Measurements from ENCODE around the gene HUWE1. TPM values are rescaled to one million over a fixed set of nuclear protein-coding genes. Genes with fewer than 3 reads are reported as not detected.

HUWE1 gene
- total RNA-seq, 1 experiment from 2014 or later: 274 TPM

DNA sequence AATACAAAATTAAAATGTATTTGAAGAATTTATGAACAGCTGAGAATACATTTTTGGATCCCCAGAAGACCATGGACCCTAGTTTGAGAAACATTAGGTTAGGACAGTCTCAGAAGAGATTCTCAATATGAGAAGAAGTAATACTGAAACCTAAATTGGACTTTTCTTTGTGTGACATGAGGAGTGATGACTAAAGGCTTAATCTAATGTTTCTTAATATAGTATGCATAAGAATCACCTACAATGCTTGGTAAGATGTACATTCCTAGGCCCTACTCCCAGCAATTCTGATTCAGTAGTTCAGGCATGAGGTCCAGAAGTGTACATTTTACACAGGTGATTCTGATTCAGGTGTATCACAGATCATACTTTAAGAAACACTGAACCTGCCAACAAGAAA, 31.6 kb upstream of the HUWE1 start:
- no peaks in the 10 kb centered on the region for H3K36me3 Mint-ChIP-seq (ENCODE audit: insufficient read depth, unreplicated experiment)
- ChIA-PET CTCF (no interaction called here), POLR2A (interaction anchor here (1.2 kb wide), 1 partner anchor 32 kb away, joined by 5 read pairs; the partner anchor contains the start of gene HUWE1)
- H3K4me1 Mint-ChIP-seq (ENCODE audit: insufficient read depth, unreplicated experiment): peaks cover 13% of the 10 kb centered on the region
- DNase-seq (ENCODE audit: unreplicated experiment): no peak
- peaks cover 17% of the 10 kb centered on the region for H3K27me3 Mint-ChIP-seq (ENCODE audit: insufficient read depth, unreplicated experiment)
- H3K27ac Mint-ChIP-seq (ENCODE audit: low read depth, unreplicated experiment): no peak overlapping the region
- TF ChIP-seq, protein P1, sequence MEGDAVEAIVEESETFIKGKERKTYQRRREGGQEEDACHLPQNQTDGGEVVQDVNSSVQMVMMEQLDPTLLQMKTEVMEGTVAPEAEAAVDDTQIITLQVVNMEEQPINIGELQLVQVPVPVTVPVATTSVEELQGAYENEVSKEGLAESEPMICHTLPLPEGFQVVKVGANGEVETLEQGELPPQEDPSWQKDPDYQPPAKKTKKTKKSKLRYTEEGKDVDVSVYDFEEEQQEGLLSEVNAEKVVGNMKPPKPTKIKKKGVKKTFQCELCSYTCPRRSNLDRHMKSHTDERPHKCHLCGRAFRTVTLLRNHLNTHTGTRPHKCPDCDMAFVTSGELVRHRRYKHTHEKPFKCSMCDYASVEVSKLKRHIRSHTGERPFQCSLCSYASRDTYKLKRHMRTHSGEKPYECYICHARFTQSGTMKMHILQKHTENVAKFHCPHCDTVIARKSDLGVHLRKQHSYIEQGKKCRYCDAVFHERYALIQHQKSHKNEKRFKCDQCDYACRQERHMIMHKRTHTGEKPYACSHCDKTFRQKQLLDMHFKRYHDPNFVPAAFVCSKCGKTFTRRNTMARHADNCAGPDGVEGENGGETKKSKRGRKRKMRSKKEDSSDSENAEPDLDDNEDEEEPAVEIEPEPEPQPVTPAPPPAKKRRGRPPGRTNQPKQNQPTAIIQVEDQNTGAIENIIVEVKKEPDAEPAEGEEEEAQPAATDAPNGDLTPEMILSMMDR (IDR thresholded peaks at IDR 0.05; ENCODE audit: unreplicated experiment): no peak
- BruUV-seq (replicated peaks): no TSS peak
- H3K4me3 Mint-ChIP-seq (ENCODE audit: unreplicated experiment): no peak overlapping the region
- intact Hi-C loops (cut with micrococcal nuclease): no loop called here
- H3K9me3 Mint-ChIP-seq (ENCODE audit: unreplicated experiment): no peaks in the 10 kb centered on the region

DNA sequence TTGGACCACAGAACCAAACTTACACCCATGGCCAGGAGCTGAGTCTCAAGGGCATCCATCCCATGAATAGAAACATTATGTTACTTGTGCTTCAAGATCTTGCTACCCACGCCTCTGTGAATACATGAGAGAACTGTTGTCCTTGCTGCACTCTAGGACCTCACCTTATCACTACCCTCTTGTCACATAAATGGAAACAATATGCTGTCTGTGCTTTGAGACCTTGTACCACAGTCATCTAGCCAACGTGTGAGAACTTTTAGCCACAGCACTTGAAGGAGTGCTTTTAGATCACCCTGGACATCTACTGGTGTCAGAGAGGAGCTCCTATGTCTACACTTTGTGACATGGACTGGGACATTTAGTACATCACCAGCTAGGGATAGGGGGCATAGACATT, 30.7 kb upstream of the HUWE1 start:
- no peak overlapping the region for H3K4me3 Mint-ChIP-seq (ENCODE audit: unreplicated experiment)
- no peaks in the 10 kb centered on the region for H3K36me3 Mint-ChIP-seq (ENCODE audit: insufficient read depth, unreplicated experiment)
- peaks cover 13% of the 10 kb centered on the region for H3K4me1 Mint-ChIP-seq (ENCODE audit: insufficient read depth, unreplicated experiment)
- intact Hi-C loops (cut with micrococcal nuclease): no loop called here
- TF ChIP-seq, protein P1 (IDR thresholded peaks at IDR 0.05; ENCODE audit: unreplicated experiment): no peak
- no peak for DNase-seq (ENCODE audit: unreplicated experiment)
- POLR2A ChIA-PET: interaction anchor here (1.2 kb wide), 1 partner anchor 31 kb away, joined by 5 read pairs; the partner anchor contains the start of gene HUWE1
- CTCF ChIA-PET: interaction anchor here (1.0 kb wide), 1 partner anchor 31 kb away, joined by 3 read pairs; the partner anchor contains the start of gene HUWE1
- H3K27ac Mint-ChIP-seq (ENCODE audit: low read depth, unreplicated experiment): no peak overlapping the region
- peaks cover 17% of the 10 kb centered on the region for H3K27me3 Mint-ChIP-seq (ENCODE audit: insufficient read depth, unreplicated experiment)
- H3K9me3 Mint-ChIP-seq (ENCODE audit: unreplicated experiment): no peaks in the 10 kb centered on the region
- no TSS peak for BruUV-seq (replicated peaks)

DNA sequence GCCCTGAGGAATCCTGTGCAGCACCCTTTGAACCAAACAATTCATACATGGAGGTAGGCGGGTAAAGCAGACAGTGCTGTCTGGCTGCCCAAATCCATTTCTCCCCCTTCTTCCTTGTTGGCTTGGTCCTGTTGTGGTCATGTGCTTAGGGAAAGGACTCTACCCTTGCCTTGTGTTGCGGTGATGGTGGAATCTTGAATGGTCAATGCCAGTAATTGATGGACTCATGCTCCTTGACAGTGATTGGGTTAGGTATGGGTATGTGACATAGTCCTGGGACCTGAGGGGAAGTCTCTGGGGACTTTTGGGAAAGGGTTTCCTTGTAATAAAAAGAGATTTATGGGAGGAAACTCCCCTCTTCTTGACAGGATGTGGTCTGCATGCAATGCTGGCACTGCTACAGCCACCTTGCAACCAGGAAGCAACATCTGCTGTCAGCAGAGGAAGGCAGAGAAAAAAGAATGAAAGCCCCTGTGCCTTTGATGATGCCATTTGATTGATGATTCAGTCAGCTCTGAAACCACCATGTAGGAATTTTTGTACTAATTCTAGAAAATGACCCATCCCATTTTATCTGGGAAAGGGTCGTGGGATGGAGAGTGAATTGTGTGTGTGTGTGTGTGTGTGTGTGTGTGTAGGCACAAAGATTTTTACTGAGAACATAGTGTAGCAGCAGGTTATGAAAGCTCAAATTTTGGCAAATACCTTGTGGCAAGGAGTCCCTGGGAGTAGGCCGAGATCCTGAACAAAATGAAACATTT, 30.0 kb upstream of the HUWE1 start:
- peaks cover 17% of the 10 kb centered on the region for H3K27me3 Mint-ChIP-seq (ENCODE audit: insufficient read depth, unreplicated experiment)
- ChIA-PET POLR2A (interaction anchor here (1.2 to 1.5 kb wide), 2 partner anchors 30 to 33 kb away, joined by 5 to 7 read pairs; partner anchors contain the start of gene HUWE1), CTCF (interaction anchor here (1.0 kb wide), 1 partner anchor 30 kb away, joined by 3 read pairs; the partner anchor contains the start of gene HUWE1)
- no peaks in the 10 kb centered on the region for H3K36me3 Mint-ChIP-seq (ENCODE audit: insufficient read depth, unreplicated experiment)
- no peaks in the 10 kb centered on the region for H3K9me3 Mint-ChIP-seq (ENCODE audit: unreplicated experiment)
- no peak overlapping the region for H3K4me3 Mint-ChIP-seq (ENCODE audit: unreplicated experiment)
- no TSS peak for BruUV-seq (replicated peaks)
- intact Hi-C loops (cut with micrococcal nuclease): no loop called here
- no peak overlapping the region for H3K27ac Mint-ChIP-seq (ENCODE audit: low read depth, unreplicated experiment)
- TF ChIP-seq, protein P1 (IDR thresholded peaks at IDR 0.05; ENCODE audit: unreplicated experiment): no peak
- H3K4me1 Mint-ChIP-seq (ENCODE audit: insufficient read depth, unreplicated experiment): peaks cover 13% of the 10 kb centered on the region
- no peak for DNase-seq (ENCODE audit: unreplicated experiment)

DNA sequence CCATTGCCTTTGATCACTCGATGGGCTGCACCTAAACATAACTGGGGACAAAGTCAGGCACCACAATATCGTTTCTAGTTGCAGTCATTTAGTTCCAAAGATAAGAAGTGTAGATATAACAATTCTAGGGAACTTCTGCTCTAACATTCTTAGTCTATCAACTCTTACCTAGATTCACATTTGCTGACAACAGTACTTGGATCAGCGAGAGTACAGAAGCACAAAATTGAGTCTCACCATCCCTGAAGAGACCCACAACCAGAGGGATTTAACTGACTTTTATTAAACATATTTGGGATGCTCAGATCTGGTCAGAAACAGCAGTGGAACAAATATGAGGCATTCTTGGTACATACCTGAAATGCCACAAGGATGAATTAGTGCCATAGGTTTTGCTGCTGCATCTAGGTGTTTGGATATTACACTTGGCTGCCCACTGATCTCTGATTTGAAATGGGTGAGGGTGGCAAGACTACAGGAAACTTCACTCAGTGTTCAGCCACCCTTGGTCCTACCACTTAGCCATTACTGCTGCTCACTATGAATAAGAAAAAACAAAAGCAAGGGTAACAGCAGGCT, 28.9 kb upstream of the HUWE1 start:
- no peaks in the 10 kb centered on the region for H3K36me3 Mint-ChIP-seq (ENCODE audit: insufficient read depth, unreplicated experiment)
- no peak overlapping the region for H3K27ac Mint-ChIP-seq (ENCODE audit: low read depth, unreplicated experiment)
- H3K4me1 Mint-ChIP-seq (ENCODE audit: insufficient read depth, unreplicated experiment): peaks cover 13% of the 10 kb centered on the region
- no peaks in the 10 kb centered on the region for H3K9me3 Mint-ChIP-seq (ENCODE audit: unreplicated experiment)
- intact Hi-C loops (cut with micrococcal nuclease): no loop called here
- TF ChIP-seq, protein P1 (IDR thresholded peaks at IDR 0.05; ENCODE audit: unreplicated experiment): no peak
- DNase-seq (ENCODE audit: unreplicated experiment): no peak
- CTCF ChIA-PET: interaction anchor here (0.7 kb wide), 1 partner anchor 9 kb away, joined by 3 read pairs; no protein-coding TSS in a partner anchor
- BruUV-seq (replicated peaks): no TSS peak
- H3K4me3 Mint-ChIP-seq (ENCODE audit: unreplicated experiment): no peak overlapping the region
- POLR2A ChIA-PET: interaction anchor here (1.5 kb wide), 1 partner anchor 32 kb away, joined by 7 read pairs; no protein-coding TSS in a partner anchor
- H3K27me3 Mint-ChIP-seq (ENCODE audit: insufficient read depth, unreplicated experiment): peaks cover 22% of the 10 kb centered on the region

All from MCF 10A (cell line).